HG03060 (cell line): ENCODE data around the gene SMDT1.
"Not testable (repeated sequence)": the region's sequence is repeated elsewhere in the genome, so short reads cannot be mapped to it uniquely, and the experiment has no call there.

Experiments used
- ATAC-seq: cut with Tn5 transposase; IDR thresholded peaks from one replicate; pipeline ENCODE4 v1.9.1; 2021; ENCODE audit warnings: low read depth, moderate number of reproducible peaks; ENCODE audit not compliant: unreplicated experiment

The SMDT1 gene

DNA sequence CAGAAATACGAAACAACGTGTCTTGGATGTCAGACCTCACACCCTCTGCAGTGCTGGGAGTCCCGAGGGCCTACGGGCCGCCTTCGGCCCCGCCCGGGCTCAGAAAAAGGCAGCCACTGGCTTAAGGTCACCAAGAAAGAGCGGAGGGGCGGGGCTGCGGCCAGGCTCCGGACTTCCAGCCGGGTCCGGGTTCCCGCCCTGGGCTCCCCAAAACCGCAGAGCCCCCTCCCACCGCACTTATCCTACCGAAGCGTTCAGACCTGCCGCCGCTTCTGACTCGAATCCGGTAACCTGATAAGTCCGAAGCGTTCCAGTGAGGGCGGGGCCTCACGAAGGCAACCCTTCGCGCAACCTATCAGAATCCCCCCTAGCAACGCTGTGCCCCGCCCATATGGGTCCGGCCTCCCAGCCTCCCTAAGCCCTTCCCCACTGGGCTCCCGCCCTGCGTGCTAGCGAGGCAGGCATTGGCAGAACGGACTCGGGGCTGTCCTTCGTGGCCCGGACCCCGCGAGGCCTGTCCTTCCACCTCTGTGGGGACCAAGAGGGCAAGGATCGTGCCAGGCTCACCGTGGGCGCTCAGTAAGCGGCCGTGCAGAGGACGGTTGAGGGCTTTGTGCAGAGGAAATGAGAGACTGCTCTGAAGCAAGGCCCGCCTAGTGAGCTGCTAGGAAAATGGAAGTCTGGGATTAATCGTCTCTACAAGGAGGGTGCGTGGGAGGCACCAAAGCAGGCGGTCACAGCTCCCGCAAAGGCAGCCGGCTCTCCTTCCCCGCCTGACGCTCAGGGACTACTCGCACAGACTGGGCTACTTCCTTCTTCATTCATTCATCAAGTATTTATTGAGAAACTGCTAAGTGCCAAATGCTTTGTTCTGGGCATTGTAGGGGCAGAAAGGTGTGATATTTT is 8.7 kb upstream of the SMDT1 start, which contains the start of gene NAGA:
TSS of gene NAGA (minus strand) at position 296 of the 906 bp plus-strand sequence. CDS start 515 bp downstream, outside the sequence.
- ATAC-seq: peak; percentile 66

DNA sequence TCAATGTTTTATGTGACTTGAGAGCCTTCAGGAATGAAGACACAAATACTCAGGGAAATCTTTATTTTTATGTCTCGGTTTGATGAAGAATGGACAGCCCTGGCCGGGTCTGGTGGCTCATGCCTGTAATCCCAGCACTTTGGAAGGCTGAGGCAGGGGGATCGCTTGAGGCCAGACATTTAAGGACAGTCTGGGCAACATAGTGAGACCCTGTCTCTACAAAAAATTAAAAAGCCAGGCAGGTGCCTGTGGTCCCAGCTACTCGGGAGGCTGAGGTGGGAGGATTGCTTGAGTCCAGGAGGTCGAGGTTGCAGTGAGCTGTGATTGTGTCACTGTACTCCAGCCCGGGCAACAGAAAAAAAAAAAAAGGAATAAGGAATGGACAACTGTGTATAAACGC is 8.0 kb upstream of the SMDT1 start:
- ATAC-seq: not testable (repeated sequence)

DNA sequence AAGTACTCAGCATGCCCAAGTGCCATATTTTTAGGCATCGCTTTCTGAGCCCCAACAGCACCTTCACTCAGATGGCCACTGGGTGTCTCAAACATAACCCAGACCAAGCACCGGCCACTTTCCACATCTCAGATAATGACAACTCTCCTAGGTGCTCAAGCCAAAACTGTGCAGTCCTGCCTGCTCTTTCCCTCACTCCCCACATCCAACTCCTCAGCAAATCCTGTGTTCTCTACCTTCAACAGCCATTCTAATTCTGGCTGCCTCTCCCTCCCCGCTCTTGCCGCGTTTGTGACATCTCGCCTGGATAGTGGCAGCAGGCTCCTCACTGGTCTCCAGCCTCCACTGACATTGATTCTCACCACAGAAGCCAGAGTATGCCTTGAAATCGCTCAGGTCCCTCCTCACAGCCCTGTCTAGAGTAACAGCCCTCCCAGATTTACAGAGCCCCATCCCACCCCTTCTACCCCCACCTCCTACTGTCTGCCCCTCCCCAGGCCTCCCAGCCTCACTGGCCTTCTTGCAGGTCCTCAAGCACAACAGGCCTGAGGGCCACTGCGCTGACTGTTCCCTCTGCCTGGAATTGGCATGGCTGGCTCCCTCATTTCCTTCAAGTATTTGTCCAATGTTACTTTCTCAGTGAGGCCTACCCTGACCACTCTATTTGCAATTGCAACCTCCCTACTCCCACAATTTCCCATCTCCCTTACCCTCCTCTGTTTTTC is 6.7 kb upstream of the SMDT1 start:
- no peak for ATAC-seq

DNA sequence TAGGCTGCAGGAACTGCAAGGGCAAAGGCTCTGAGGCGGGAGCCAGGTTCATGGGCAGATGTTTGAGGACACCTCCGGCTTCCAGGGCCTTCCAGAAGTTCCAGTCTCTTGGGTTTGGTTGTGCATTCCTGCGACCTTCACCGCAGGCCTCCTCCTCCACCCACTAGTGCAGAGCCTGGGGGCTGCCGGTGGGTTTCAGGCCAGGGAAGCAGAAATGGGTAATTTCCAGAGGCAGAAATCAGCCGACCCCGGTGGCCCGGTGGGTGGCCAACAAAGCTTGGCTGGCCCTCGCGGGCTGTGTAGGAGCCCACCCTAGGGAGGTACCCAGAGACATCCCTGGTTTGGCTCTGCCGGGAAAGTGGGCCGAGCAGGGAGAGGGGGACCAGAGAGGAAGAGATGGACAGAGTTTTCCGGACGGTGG is 5.9 kb upstream of the SMDT1 start:
- no peak for ATAC-seq

DNA sequence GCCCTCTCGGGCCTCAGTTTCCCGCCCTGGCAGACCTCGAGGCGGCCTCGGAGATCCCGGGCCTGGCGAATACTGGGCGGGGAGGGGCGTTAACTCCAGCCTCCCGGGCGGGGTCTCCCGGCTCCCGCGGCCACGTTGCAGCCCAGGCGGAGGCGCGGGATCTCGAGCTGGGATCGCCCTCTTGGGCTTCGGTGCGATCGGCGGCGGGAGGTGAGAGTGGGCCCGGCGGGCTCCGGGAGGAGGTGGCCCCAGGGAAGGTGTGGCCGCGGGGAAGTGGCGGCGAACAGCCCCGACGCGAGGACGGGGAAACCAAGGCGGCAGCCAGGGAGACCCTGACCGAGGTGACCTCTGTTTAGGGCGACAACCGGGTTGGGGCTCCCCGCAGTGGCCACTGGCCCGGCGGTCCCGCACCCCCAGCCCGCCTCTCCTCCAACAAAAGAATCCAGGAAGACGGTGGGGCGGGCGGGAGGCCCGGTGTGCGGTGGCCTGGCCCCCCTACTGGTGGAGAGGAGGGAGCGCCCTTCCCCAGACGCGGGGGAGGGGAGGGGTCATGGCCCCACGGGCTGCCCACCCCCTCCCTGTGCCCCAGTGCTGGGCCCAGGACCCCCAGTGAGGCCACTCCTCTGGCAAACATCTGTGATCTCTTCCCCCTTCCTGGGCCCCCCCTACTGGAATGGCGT is 5.2 kb upstream of the SMDT1 start, which contains the start of gene PHETA2:
TSS of gene PHETA2 (plus strand) at position 117 of the 680 bp plus-strand sequence. CDS start 3,046 bp downstream, outside the sequence.
- ATAC-seq: no peak

DNA sequence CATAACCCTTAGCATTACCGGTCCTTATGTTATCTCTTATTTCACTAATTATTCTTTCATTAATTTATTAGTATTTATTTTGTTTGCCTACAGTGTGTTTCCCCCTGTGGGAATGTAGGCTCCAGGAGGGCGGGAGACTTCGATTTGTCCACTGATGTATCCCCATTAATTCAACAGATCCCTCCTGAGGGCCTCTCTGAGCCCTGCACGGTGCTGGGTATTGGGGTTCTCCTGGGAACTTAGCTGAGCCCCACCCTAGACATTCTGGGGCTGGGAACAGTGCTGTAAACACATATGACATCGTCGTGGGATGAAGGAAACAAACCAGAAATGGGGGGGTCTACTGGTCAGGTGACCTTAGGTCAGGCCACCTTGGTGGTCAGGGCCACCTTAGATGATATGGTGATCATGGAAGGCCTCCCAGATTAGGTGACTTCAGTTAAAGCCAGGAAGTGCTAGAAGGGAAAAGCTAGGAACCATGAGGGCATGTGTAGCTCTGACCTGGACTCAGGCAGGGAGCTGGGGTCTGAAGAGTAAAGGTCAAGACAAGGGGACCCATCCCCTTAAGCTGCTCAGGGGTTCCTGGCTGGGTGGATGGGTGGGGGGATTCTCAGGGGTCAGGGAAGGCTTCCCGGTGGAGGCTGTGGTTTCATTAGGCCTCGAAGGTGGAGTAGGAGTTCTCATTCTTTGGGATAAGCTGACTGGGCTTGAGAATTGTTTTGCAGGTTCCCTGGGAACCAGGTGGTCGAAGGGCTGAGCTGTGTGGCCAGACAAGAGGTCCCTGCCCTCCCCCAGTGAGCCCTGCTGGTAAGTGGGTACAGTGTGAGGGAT is 4.4 kb upstream of the SMDT1 start:
- ATAC-seq: no peak

DNA sequence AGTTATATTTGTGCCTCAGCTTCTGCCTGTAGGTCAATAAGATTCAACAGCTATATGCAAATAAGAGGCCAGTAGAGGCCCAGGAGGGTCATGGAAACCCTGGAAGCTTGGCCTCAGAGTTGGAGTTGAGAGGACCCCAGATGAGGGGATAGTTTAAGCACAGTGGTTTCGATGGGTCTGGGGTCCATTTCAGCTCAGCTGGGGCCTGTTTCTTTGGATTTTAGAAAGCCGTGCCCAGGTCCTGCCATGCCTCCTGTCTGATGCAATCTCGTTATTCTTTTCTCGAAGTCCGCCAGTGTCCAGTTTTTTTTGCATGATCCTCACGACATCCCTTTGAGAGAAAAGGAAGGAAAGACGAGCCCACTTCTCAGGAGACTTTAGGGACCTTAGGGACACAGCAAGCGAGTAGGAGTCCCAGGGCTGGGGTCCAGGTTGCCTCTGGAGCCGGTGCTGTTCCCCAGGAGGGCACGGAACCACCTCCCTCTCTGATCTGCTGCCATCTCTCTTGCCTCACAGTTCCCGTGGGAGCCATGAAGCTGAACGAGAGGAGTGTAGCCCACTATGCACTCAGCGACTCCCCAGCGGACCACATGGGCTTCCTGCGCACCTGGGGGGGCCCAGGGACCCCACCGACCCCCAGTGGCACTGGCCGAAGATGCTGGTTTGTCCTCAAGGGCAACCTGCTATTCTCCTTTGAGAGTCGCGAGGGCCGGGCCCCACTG is 2.6 kb upstream of the SMDT1 start:
- ATAC-seq: no peak

DNA sequence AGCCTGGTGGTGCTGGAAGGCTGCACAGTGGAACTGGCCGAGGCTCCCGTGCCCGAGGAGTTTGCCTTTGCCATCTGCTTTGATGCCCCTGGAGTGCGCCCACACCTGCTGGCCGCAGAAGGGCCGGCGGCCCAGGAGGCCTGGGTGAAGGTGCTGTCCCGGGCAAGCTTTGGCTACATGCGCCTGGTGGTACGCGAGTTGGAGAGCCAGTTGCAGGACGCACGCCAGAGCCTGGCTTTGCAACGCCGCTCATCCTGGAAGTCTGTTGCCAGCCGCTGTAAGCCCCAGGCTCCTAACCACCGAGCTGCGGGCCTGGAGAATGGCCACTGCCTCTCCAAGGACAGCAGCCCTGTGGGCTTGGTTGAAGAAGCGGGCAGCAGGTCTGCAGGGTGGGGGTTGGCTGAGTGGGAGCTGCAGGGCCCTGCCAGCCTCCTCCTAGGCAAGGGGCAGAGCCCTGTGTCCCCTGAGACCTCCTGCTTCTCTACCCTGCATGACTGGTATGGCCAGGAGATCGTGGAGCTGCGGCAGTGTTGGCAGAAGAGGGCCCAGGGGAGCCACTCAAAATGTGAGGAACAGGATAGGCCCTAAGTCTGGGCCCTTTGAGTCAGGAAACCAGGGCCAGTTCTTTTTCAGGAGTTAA is 1.9 kb upstream of the SMDT1 start:
- no peak for ATAC-seq

DNA sequence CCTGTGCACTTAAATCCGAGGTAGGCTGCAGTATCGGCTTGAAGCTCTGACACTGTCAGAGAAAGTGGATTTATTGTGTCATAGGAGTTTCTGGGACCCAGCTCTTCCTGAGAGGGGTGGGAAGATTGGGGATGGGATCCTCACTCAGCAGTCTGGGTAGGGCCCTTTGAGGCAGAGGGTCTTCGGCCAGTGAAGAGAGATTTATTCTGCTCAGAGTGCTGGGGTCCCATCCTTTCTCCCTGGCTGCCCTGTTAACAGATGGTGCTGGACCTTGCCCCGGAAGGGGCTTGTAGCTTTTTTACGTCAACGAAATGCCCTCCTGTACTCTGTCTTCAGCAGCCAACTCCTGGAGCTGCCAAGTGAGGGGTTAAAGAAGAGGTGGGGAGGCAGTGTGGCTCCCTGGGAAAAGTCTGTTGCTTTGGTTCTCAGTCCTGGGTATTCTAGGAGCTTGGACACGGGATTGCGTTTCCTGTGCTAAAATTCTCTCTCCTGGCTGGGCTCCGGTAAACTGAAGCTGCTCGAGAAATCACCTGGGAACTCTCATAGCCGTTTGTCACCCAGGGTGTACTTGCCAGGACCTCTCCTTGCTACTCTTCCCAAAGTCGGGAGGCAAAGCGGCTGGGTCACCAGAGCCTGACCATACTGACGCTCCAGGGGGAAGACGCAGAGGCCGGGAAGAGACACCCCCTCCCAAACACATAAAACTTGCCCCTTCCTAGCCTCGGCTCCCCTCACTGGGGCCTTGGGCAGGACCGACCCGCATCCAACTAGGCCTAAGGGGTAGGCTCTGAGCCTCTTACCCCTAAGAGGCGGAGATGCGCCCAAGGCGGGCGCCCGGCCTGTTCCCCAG is 806 bp upstream of the SMDT1 start:
- ATAC-seq: no peak

DNA sequence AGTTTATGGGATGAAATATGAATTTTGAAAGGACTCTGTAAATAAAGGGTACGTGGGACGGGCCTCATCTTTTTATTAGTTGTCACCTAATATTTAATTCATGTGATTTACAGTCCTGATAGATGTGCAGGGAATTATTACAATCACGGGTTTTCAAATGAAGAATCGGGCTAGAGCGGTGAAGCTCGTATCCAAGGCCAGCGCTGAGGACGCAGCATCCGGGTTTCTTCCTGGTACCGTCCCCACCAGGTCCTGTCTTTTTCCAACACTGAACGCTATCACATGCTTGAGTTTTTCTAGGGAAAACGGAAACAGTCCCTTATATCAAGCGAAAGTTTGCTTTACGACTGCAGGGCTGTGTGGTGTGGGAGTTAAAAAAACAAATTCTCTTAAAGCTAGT is 787 bp downstream of the SMDT1 start:
- ATAC-seq: no peak

DNA sequence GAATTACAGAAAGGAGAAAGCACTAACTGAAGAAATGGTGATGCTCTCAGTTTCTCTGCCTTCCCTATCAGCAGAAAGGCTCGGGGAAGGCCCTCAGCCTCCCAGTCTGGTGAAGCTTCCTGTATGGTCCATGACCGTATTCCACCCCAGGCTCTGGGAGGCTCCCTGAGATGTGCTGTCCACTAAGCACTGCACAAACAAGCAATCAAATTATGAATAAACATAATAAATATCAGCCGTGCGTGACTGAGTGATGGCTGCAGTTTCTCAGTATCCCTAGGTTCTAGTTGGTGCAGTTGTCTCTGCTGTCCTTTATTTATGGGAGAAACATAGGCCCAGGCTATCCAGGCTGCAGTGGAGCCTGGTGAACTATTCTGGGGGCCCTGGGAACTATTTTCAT is 3.6 kb downstream of the SMDT1 start:
- ATAC-seq: no peak

DNA sequence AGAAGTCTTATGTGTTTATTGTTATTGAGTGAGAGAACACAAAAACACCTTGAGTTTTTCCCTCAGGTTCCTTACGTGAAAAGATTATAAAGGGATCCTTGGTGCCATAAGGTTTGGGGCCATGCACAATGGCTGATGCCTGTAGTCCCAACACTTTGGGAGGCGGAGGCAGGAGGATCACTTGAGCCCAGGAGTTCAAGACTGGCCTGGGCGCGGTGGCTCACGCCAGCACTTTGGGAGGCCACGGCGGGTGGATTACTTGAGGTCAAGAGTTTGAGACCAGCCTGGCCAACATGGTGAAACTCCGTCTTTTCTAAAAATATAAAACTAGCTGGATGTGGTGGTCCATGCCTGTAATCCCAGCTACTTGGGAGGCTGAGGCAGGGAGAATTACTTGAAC is 5.4 kb downstream of the SMDT1 start:
- ATAC-seq: no peak

DNA sequence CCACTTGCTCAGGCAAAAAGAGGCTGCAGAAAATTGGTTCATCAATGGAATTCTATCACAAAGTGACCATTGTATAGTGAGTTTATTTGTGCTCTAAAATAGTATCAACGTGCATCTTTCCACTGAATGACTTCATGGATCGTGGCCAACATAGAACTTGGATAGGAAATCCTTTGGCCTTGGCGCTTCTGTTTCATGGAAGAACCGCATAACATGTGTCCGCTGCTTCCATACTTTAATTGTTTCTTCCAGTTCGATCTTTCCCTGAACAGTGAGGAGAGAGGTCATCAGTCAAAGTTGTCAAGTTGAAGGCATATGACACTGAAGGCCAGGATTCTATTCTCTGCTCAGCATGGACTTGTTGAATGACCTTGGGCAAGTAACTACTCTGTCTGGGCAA is 6.6 kb downstream of the SMDT1 start:
- no peak for ATAC-seq

DNA sequence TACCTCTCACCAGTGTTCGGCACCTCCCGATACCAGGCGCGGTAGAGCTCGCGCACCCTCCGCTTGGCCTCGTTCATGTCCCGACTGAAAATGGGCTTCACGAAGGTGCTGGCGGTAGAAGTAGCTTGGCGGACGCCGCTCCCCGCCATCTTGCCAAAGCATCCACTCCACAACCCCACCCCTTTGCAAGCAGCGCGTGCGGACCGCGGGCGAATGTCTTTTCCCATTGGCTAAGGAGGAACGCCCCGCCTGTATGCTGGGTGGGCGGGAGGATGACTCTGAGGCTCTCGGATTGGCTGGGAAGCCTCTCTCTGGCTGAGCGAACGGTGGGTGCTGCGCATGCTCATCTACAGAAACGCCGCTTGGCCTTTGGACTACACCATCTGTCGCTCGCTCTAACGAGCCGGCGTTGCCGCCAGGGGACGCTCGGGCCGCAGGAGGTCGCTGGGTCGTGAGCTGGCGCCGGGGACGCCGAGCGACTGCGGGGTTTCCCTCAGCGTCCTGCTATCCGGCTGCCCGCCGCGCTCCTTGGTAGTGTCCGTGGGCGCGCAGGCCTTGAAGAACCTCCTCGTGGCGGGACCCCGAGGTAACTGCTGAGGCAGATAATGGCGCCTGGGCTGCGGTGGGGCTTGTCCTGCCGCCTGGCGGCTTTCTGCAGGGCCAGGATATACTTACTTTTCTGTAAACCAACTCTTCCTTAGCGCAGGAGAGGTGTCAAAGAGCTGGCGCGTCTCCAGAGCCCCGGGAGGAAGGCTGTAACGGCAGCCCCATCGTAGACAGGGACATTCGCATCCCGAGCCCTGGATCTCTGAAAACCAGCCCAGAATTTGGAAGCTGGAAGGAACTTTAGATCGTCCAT is 11.3 kb downstream of the SMDT1 start, which contains the start of gene NDUFA6:
TSS of gene NDUFA6 (minus strand) at position 177 of the 859 bp plus-strand sequence. CDS start at position 149, 28 bp downstream.
- peak; percentile 94 for ATAC-seq

DNA sequence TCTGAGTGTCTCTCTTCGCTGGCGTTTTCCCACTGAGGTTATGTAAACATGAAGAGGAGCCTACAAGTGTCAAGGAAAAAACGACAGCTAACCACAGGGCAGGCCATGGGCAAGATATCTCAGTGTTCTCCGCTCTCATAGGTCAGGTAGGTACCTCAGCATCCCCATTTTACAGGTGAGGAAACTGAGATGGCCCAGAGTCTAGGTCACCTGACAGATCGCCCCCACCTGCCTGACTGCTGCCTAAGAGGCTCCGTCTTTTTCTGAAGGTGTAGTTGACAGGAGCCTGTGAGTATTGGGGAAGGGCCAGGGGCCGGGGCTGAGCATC is 11.9 kb downstream of the SMDT1 start:
- no peak for ATAC-seq

DNA sequence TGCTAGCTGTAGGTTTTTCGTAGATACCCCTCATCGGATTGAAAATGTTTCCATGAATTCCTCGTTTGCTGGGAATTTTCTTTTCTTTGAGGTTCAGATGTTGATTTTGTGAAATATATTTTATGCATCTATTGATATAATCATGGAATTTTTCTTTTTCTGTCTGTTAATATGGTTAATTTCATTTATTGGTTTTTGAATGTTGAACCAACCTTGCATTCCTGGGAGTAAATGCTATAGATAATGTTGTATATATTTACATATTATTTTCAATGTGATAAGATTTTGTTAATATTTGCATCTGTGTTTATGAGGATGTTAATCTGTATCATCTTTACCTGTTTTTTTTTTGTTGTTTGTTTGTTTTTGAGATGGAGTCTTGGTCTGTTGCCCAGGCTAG is 21.7 kb downstream of the SMDT1 start:
- no peak for ATAC-seq

DNA sequence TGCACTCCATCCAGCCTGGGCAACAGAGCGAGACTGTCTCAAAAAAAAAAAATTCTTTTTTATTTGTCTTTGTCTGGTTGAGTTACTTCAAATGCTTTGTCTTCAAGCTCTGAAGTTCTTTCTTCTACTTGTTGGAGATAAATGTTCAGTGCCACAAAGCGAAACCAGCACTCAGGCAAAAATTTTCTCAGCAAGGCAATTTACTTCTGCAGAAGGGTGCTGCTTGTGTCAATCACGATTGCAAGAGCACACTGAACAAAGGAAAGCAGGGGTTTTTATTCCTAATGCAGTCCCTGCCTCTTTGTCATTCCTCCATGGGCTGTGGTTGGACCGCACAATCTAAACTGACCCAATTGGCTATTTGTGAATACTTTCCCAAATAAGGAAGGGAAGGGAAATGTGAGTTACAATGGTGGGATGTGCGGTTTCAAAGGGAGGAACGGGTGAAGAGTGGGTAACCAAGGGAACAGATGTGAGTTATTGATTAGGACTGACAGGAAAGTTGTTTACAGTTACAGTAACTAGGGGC is 24.9 kb downstream of the SMDT1 start:
- not testable (repeated sequence) for ATAC-seq
